Loucy (cell line): ENCODE data around the gene SLC27A1.

ENCODE experiments used
- EZH2phosphoT487 ChIP-seq: fragments of 200-600 bp; IDR thresholded peaks from 2 replicates; pipeline ENCODE4 v1.6.1; 2018; ENCODE audit warnings: antibody characterized with exemption, mild to moderate bottlenecking, moderate library complexity, borderline replicate concordance
- TF ChIP-seq, protein P1 (sequence below): fragments of 200-600 bp; sonication (generic); conservative IDR thresholded peaks from 2 replicates; pipeline ENCODE4 v1.5.1; 2014; ENCODE audit warnings: mild to moderate bottlenecking, antibody characterized with exemption, low read length

DNA sequence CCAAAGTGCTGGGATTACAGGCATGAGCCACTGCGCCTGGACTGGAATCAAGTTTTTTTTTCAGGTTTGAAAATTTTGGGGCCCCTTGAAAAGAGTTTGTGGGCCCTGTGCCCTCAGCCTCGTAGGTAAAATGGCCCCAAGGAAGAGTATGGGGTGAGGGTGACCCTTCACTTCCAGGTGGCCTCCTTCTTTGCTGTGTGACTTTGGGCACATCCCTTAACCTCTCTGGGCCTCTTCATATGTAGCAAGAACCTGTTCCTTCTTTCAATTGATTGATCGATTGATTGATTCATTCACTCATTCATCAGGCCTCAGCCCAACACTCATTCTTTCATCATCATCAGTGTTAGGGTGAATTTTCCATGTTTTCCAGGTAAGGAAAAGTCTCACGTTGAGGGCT, 18.5 kb upstream of the SLC27A1 start:
- TF ChIP-seq, protein P1, sequence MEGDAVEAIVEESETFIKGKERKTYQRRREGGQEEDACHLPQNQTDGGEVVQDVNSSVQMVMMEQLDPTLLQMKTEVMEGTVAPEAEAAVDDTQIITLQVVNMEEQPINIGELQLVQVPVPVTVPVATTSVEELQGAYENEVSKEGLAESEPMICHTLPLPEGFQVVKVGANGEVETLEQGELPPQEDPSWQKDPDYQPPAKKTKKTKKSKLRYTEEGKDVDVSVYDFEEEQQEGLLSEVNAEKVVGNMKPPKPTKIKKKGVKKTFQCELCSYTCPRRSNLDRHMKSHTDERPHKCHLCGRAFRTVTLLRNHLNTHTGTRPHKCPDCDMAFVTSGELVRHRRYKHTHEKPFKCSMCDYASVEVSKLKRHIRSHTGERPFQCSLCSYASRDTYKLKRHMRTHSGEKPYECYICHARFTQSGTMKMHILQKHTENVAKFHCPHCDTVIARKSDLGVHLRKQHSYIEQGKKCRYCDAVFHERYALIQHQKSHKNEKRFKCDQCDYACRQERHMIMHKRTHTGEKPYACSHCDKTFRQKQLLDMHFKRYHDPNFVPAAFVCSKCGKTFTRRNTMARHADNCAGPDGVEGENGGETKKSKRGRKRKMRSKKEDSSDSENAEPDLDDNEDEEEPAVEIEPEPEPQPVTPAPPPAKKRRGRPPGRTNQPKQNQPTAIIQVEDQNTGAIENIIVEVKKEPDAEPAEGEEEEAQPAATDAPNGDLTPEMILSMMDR, result no peak
- TF ChIP-seq EZH2phosphoT487, result no peak
